Urothelium cell line (cell line): ENCODE data around the gene EXTL2.
"Not testable (repeated sequence)": the region's sequence is repeated elsewhere in the genome, so short reads cannot be mapped to it uniquely, and the experiment has no call there.

Source experiments
- DNase-seq: peaks from one replicate; pipeline ENCODE4 v3.0.0; 2011; ENCODE audit warnings: low spot score, mixed read lengths
- FAIRE-seq: peaks from 2 replicates; lab custom pipeline; 2011; peaks lifted over from hg19 to GRCh38; lab: Jason Lieb, UNC

EXTL2 gene, protein sequence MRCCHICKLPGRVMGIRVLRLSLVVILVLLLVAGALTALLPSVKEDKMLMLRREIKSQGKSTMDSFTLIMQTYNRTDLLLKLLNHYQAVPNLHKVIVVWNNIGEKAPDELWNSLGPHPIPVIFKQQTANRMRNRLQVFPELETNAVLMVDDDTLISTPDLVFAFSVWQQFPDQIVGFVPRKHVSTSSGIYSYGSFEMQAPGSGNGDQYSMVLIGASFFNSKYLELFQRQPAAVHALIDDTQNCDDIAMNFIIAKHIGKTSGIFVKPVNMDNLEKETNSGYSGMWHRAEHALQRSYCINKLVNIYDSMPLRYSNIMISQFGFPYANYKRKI

DNA sequence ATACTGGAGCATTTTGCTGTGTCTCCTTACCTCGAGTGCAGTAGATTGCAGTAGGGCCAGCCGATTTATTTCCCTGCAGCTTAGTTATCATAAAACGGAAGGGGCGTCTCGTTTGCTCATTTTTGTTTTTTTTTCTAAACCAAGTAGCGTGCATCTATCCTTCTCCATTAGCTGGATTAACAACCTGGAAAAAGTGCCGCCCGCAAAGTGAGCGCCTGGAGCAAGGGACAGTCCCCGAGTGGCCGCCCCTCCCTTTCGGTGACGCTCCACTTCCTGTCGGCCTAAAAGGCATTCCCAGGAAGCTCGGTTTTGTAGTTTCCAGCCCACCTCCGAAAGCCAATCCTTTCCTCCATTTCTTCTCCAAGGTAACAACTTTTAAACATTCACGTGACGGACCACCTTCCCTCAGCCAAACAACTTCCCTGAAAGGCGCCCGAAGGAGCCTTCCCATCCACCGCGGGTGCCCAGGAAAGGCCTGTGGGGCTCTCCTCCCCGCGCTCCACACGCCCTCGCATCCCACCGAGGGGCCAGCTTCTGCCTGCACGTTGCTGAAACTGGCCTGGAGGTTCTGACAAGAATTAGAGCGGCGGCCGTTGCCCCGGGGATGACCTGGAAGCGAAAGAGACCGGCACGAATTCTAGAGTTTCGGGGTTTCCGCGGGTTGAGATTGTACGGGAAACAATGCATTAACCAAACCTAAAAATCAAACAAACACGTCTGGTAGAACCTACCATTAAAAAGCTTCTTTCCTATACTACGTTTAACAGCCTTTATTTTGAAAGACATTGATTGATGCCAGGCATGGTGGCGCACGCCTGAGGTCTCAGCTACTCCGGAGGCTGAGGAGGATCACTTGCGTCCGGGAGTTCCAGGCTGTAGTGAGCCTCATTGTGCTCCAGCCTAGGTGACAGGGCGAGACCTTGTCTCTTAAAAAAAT is at the start of gene EXTL2:
Gene EXTL2 (minus strand): TSS at position 240 of the 937 bp plus-strand sequence. CDS start 6,085 bp downstream, outside the sequence.
- no peak for FAIRE-seq
- DNase-seq: peak; percentile 85

GRCh38 chr1:100943533-100943932 is 48.9 kb upstream of the EXTL2 start:
- no peak for DNase-seq
- no peak for FAIRE-seq

DNA sequence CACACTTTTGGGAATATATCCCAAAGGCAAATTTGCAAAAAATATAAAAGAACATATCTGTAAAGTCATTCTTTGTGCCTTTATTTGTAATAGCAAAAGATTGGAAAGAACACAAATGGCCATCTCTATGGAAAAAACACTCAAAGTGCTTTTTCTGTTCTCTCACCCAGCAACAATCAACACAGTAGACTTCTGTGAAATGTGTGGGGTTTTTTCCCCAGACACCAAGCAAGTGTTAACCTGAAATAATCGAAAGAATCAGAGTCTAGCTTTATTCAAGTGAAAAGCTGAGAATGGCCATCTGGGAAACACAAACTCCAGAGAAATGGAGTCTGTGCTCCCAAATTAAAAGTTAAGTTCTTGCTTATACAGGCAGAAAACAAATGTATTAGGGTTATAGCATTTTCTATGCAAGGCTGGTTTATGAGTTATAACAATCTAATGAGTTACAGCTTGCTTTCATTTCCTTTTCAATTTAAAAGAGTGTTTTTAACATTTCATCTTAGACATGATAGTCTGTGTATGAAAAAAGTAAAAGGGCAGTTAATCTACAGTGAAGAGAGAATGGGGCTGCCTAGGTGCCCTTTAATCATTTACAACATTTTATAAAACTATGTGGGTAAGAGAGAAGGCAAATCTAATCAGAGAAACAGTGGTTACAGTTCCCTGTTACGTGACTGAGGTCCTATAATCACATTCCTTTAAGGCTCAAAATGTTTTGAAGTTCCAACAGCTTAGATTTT is 47.8 kb upstream of the EXTL2 start:
- FAIRE-seq: no peak

GRCh38 chr1:100941580-100942216 is 47.1 kb upstream of the EXTL2 start:
- DNase-seq (no peak), FAIRE-seq (no peak)

More for the DNA sequence above, 47.8 kb upstream of the EXTL2 start:
- DNase-seq: no peak

- DNase-seq (no peak), FAIRE-seq (no peak)
Observed at GRCh38 chr1:100941098-100941527, 46.5 kb upstream of the EXTL2 start.

DNA sequence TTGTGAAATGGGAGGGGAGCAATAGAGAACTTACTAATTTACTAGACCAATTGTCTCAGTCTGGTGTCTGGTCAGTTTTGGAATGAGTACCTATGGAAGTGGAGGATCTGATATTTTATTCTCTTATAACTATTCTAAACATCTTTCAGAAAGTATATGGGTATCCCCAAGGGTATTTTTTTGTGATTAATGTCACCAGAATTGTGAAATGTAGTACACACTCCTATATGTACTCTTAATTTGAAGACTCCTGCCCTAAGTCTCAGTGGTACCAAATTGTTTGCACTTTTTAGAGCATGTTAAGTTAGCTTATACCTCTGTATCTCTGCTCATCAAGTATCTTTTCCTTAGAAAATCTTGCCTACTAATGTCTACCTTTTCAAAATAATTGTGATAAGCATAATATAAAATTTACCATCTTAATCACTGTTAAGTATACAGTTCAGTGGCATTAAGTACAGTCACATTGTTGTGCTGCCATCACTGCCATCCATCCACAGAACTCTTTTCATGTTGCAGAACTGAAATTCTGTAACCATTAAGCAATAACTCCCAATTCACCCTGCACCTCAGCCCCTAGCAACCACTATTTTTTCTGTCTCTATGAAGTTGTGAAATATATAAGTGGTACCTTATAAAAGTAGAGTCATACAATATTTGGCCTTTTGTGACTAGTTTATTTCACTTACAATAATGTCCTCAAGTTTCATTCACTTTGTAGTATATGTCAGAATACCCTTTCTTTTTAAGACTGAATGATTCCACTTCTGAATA is 41.7 kb upstream of the EXTL2 start:
- DNase-seq: no peak
- no peak for FAIRE-seq

DNA sequence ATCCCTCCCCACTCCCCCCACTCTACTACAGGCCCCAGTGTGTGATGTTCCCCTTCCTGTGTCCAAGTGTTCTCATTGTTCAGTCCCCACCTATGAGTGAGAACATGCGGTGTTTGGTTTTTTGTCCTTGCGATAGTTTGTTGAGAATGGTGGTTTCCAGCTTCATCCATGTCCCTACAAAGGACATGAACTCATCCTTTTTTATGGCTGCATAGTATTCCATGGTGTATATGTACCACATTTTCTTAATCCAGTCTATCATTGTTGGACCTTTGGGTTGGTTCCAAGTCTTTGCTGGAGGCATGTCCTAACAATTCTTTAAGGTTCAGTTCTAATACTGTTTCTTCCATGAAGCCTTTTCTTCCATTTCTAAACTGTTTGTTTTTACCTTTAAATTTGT is 38.9 kb upstream of the EXTL2 start:
- DNase-seq, FAIRE-seq: not testable (repeated sequence)

GRCh38 chr1:100931716-100932115 is 37.1 kb upstream of the EXTL2 start:
- no peak for DNase-seq
- no peak for FAIRE-seq

DNA sequence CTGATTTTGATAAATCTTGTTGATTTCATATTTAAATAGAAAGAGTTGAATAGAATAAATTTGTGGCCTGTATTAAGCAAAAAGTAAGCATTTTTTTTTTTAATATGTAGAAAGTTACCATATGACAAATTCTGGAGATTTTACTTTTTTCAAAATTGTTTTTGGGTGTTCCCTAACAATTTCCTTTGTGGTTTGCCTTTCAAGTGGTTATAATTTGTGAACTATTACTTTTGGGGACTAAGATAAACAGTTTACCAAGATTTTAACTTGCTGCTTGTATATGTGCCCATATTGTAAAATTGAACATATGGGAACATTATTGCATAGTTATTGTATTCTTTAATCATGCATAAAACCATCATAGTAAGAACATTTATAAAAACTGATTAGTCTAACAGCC is 35.9 kb upstream of the EXTL2 start:
- DNase-seq (no peak), FAIRE-seq (no peak)

- no peak for FAIRE-seq
Observed at GRCh38 chr1:100928128-100928527, 33.5 kb upstream of the EXTL2 start.

DNA sequence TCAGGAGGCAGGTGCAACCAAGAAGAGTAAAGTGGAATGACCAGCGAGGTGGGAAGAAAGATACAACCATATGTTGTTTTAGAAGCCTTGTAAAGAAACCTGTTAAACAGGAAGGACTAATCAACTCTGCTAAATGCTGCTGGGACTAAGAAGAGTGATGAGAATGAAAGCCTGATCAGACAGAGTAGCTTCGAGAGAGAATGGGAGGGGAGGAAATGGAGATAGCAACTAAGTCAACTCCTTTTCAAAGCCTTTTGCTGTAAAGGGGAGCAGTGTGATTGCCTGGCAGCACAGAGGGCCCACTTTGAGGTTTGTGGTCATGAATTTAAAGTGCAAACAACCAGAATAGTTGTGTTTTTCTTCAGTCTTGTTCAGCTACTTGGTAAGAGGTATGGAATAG is 32.6 kb upstream of the EXTL2 start:
- no peak for DNase-seq
- FAIRE-seq: no peak

More at GRCh38 chr1:100928128-100928527, 33.5 kb upstream of the EXTL2 start:
- no peak for DNase-seq

DNA sequence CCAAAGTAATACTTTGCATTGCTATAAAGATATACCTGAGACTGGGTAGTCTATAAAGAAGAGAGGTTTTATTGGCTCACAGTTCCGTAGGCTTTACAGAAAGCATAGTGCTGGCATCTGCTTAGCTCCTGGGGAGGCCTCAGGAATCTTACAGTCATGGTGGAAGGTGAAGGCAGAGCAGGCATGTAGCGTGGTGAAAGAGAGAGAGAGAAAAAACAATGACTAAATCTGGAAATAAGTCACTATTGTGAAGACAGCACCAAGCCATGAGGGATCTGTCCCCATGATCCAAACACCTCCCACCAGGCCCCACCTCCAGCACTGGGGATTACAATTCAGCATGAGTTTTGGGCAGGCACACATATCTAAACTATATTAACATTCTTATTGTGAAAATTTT is 31.6 kb upstream of the EXTL2 start:
- FAIRE-seq (no peak), DNase-seq (no peak)

DNA sequence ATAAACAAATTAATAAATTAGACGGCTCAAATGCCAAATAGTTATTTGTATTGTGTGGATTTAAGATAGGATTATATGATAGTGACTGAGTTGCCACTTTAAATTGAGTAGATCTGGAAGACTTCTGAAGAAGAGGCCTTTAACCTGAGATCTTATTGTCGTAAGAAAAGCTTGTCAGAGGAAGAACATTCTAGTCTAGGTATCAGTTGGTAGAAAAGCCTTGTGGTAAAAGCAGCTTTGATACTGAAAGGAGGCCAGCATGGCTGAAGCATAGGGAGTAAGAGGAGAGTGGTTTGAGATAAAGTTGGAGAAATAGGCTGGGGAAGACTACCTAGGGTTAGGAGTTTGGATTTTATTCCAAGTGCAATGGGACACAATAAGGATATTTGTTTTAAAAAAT is 30.3 kb upstream of the EXTL2 start:
- DNase-seq (no peak), FAIRE-seq (no peak)

- no peak for DNase-seq
- no peak for FAIRE-seq
Observed at GRCh38 chr1:100924212-100924611, 29.6 kb upstream of the EXTL2 start.

- no peak for FAIRE-seq
- peak; percentile 18 for DNase-seq
Observed at GRCh38 chr1:100921110-100921706, 26.6 kb upstream of the EXTL2 start.

DNA sequence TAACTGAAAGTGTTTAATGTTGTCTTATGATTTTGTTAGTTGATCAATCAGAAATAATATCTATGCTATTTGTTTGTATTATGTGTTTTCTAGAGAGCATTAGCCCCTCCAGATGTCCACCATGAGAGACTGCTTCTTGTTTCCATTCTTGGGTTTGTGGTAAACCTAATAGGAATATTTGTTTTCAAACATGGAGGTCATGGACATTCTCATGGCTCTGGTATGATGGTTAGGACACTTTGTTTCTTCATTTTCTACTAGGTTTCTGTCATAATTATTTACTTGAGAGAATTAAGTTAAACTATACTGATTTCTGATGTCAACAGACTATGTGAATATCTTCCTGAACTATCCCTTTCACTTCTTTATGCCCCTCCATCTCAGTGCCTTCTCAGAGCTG is 17.4 kb upstream of the EXTL2 start:
- no peak for DNase-seq
- no peak for FAIRE-seq

DNA sequence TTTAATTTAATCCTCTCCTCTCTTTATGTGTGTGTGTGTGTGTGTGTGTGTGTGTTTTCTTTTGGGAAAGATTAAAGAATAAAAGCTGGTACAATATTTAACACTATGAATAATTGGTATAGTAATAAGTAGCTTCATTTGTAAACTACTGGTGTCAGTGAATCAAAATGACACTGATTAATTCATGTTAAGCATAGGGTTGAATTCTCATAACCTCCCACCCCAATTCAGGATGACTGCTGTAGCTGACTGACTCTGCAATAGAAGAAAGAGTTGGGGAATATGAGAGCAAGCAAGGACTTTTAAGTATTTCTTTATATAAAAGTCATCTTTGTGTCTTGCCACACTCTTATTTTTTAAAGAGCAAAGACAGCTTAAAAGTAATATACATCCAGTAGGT is 14.4 kb upstream of the EXTL2 start:
- DNase-seq: no peak
- no peak for FAIRE-seq

DNA sequence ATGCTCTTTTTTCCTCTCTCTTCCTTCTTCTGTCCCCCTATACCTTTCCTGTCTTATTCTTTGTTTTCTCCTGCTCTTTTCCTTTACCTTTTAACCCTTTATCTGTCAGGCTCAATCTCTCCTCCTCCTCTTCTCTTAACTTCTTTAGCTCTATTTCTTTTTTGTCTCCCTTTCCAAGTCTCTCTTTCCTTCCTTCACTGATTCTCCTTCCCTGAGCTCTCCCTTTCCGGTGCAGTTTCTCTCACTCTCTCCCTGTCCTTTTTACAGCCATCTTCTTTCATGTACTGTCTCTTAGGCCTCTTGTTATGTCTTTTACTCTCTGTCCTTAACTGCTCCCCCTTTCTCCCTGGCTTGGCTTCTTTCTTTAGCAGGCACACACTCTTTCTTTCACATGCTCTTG is 13.2 kb upstream of the EXTL2 start:
- DNase-seq (no peak), FAIRE-seq (no peak)

- FAIRE-seq (no peak), DNase-seq (no peak)
Observed at GRCh38 chr1:100905181-100905580, 10.5 kb upstream of the EXTL2 start.
